ENCODE data around the gene VARS1. TPM values are rescaled to one million over a fixed set of nuclear protein-coding genes. Genes with fewer than 3 reads are reported as not detected.

Gene VARS1
- total RNA-seq, 1 donor from 2014 or later, result 162 TPM

DNA sequence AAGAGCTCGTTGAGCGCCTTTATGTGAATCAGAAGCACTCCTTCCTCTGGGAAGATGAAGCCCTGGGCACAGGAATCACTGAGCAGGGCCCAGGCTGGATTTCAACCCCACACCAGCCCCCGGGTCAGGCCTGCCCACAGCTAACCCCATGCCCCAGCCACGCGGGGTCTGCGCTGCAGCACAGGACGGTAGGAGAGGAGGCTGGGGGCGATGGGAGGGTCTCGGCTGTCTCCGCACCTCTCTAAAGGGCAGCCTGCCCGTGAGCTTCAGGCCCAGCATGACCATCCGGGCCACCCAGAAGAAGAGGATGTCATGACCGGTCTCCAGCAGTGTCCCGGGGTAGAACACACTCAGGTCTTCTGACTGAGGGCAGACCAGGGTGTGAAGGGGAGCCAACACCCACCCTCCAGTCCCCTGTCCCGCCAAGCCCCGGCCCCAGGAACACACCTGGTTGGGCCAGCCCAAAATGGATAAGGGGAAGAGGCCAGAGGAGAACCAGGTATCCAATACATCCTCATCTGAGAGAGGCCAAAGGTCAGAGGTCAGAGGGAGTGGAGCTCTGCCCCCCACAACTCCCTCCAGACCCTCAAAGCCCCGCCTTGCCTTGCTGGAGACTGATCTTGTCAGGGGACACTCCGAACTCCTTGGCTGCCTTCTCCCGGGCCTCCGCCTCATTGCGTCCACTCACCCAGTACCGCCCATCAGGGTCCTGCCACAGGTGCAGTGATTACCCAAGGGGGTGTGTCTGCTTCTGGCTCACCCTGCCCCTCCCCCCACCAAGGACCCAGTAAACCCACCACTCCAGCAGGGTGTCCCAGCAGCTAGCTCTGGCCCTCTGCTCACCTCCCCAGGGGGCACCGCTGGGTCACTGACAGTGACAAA lies 14.1 kb downstream of the VARS1 start:
- no peaks in the 10 kb centered on the region for H3K9me3 Mint-ChIP-seq
- peaks cover 8% of the 10 kb centered on the region for H3K36me3 Mint-ChIP-seq (ENCODE audit: low read depth)
- H3K27ac Mint-ChIP-seq (ENCODE audit: unreplicated experiment), result peak overlapping the region; percentile 19
- H3K4me1 Mint-ChIP-seq, result no peaks in the 10 kb centered on the region
- TF ChIP-seq, protein P1, sequence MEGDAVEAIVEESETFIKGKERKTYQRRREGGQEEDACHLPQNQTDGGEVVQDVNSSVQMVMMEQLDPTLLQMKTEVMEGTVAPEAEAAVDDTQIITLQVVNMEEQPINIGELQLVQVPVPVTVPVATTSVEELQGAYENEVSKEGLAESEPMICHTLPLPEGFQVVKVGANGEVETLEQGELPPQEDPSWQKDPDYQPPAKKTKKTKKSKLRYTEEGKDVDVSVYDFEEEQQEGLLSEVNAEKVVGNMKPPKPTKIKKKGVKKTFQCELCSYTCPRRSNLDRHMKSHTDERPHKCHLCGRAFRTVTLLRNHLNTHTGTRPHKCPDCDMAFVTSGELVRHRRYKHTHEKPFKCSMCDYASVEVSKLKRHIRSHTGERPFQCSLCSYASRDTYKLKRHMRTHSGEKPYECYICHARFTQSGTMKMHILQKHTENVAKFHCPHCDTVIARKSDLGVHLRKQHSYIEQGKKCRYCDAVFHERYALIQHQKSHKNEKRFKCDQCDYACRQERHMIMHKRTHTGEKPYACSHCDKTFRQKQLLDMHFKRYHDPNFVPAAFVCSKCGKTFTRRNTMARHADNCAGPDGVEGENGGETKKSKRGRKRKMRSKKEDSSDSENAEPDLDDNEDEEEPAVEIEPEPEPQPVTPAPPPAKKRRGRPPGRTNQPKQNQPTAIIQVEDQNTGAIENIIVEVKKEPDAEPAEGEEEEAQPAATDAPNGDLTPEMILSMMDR (conservative IDR thresholded peaks at IDR 0.05), result no peak
- no peak overlapping the region for H3K4me3 Mint-ChIP-seq
- no peak for DNase-seq (ENCODE audit: low read depth, low spot score)
- H3K27me3 Mint-ChIP-seq (ENCODE audit: low read depth), result no peaks in the 10 kb centered on the region

DNA sequence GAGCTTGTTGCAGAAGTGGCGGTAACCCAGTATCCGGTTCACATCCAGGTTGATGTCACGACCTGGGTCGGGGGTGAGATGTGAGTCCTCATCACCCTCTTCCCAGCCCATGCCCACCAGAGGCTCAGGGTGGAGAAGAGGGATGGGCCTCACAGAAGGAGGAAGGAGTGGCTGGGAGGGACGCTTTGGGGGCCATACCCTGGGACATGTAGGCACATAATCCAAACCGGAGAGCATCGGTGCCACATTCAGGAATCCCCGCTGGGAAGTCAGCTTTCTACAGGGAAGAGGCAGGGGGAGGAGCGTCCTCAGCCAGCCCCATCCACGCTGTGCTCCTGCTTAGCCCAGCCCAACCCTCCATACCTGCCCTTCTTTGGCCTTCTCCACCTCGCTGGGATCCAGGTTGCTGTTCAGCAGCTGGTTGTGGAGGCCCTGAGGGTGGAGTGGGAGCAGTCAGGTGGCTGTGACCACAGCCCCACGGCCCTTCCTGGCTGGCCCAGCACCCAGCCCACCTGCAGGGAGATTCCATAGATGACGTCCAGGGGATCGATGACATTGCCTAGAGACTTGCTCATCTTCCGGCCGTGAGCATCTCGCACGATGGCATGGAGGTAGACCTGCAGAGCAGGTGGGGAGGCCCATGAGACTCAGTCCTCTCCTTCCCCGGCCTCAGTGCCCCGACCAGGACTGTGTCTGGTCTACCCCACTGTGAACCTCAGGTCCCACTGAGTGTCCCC lies 14.9 kb downstream of the VARS1 start:
- TF ChIP-seq, protein P1 (conservative IDR thresholded peaks at IDR 0.05), result no peak
- peak overlapping the region; percentile 19 for H3K27ac Mint-ChIP-seq (ENCODE audit: unreplicated experiment)
- H3K36me3 Mint-ChIP-seq (ENCODE audit: low read depth), result peaks cover 8% of the 10 kb centered on the region
- H3K4me3 Mint-ChIP-seq, result no peak overlapping the region
- DNase-seq (ENCODE audit: low read depth, low spot score), result no peak
- no peaks in the 10 kb centered on the region for H3K27me3 Mint-ChIP-seq (ENCODE audit: low read depth)
- H3K9me3 Mint-ChIP-seq, result no peaks in the 10 kb centered on the region
- no peaks in the 10 kb centered on the region for H3K4me1 Mint-ChIP-seq

DNA sequence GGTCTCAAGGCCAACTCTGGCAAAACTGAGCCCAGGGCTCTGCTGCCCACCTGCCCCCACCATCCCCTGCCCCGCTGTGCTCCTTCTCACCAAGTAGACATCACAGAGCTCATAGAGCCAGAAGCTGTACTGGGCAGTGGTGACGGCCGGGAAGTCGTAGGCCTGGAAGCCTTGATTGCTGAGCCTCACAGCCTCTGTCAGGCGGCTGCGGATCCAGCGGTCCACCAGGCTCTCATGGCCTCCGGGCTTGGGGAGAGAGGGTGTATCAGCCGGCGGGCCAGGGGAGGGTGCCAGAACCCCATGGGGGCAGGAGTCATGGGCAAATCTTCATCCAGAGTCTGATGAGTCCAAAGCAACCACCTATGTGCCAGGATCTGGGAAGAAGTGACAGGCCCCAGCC lies 15.6 kb downstream of the VARS1 start:
- Mint-ChIP-seq H3K36me3 (ENCODE audit: low read depth) (peaks cover 8% of the 10 kb centered on the region), H3K27me3 (ENCODE audit: low read depth) (no peaks in the 10 kb centered on the region), H3K4me1 (no peaks in the 10 kb centered on the region)

DNA sequence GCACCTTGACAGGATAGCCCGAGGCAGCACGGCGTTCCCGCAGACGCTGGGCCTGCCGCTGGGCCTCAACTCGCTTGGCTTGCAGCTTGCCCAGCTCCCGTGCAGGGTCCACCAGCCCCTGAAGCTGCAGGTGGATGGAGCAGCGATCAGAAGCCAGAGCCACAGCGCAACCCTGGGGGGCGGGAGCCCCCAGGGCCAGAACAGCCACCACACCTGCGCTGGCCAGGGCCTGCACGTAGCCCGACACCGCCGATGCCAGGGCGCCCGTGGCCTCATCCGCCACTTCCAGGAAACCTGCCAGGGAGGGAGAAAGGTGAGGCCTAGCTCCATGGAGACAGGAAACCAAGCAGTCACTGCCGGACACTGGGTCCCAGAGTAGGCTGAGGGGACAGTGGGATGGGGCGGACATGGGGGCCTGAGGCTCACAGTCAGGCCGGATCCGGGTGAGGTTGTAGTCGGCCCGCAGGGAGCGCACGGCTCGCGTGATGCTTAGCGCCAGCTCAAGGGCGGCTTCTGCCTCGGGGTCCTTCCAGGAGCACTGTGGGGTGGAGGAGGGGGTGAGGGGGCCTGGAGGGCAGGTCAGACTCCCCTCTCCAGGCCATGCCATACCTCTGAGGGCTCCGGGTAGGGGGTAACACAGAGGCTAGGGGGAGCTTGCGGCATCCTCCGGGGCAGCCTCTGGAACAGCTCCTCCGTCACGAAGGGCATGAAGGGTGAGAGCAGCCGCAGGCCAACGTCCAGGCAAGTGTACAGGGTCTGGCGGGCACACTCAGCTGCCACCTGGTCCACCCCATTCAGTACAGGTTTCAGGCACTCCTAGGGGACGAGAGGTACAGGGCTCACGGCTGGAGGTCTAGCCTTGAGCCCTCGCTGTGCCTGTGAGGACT lies 16.3 kb downstream of the VARS1 start:
- H3K27me3 Mint-ChIP-seq (ENCODE audit: low read depth), result no peaks in the 10 kb centered on the region
- H3K36me3 Mint-ChIP-seq (ENCODE audit: low read depth), result peaks cover 2% of the 10 kb centered on the region
- H3K27ac Mint-ChIP-seq (ENCODE audit: unreplicated experiment), result no peak overlapping the region
- no peaks in the 10 kb centered on the region for H3K9me3 Mint-ChIP-seq
- TF ChIP-seq, protein P1 (conservative IDR thresholded peaks at IDR 0.05), result no peak
- no peaks in the 10 kb centered on the region for H3K4me1 Mint-ChIP-seq
- no peak overlapping the region for H3K4me3 Mint-ChIP-seq
- no peak for DNase-seq (ENCODE audit: low read depth, low spot score)

More for the DNA sequence above, 15.6 kb downstream of the VARS1 start:
- no peak for DNase-seq (ENCODE audit: low read depth, low spot score)
- TF ChIP-seq, protein P1 (conservative IDR thresholded peaks at IDR 0.05), result no peak
- Mint-ChIP-seq H3K4me3 (no peak overlapping the region), H3K9me3 (no peaks in the 10 kb centered on the region), H3K27ac (ENCODE audit: unreplicated experiment) (no peak overlapping the region)

DNA sequence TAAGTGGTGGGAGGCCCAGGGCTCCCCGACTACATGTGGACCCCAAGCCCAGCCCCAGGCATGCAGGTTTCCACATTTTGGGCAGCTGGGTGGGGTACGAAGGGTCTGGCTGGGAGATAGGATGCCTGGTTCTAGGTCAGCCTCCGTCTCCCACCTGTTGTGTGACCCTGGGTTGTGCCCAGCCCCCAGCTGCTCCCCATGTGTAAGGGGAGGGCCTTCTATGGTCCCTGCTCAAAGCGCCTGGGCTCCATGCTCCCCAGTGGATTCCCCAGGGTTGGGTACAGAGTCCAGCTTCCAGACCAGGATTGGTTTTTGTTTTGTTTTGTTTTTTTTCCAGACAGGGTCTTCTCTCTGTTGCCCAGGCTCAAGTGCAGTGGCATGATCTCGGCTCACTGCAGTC lies 17.4 kb downstream of the VARS1 start:
- TF ChIP-seq, protein P1 (conservative IDR thresholded peaks at IDR 0.05), result no peak
- H3K27ac Mint-ChIP-seq (ENCODE audit: unreplicated experiment), result no peak overlapping the region
- H3K9me3 Mint-ChIP-seq, result no peaks in the 10 kb centered on the region

More for the DNA sequence above, 17.4 kb downstream of the VARS1 start:
- Mint-ChIP-seq H3K4me3 (no peak overlapping the region), H3K27me3 (ENCODE audit: low read depth) (no peaks in the 10 kb centered on the region), H3K4me1 (no peaks in the 10 kb centered on the region), H3K36me3 (ENCODE audit: low read depth) (no peaks in the 10 kb centered on the region)
- DNase-seq (ENCODE audit: low read depth, low spot score), result no peak

Measured in neural crest cell (in vitro differentiated cells).